ENCODE results near the gene RBM33.

Gene RBM33

DNA sequence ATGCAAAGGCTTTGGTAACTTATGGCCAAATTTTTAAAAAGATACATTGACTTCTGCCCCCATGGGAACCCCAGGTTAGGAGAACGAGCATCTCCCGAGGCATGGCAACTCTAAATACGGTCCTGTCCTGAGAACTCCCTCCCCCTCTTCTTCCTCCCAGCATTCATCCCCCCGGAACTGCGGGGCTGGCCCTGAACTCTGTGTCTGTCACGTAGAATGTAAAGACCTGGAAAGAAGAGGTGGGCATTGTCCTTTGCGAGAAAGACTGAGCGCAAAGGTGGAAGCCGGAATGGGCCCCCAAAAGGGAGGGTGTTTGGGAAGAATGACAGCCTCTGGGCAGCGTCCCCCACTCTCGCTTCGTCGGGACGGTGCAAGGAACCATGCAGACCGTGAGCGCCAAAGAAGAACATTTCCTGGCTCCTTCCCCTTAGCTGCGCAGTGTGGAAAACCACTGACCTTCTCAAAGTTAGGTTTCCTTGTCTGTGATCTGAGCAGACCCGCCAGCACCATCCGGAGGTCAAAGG, 146.8 kb downstream of the RBM33 start:
- WGBS (ENCODE audit: insufficient coverage): 79% methylated on average over 18 of the region's 19 CpGs
- no peak for DNase-seq
- Histone ChIP-seq H3K36me3 (ENCODE audit: control insufficient read depth in 4 of 4, insufficient read depth in 4 of 4, low read length in 3 of 4) (no peaks in the 10 kb centered on the region), H3K9me3 (ENCODE audit: control extremely low read depth in 1 of 5, control insufficient read depth in 4 of 5, insufficient read depth in 2 of 5, low read depth in 1 of 5, low read length in 4 of 5) (no peaks in the 10 kb centered on the region), H3K4me1 (ENCODE audit: control extremely low read depth in 1 of 4, control insufficient read depth in 4 of 4, insufficient read depth in 4 of 4, low read length in 3 of 4) (peaks cover 0 to 10% (median 10%) of the 10 kb centered on the region in 4 experiments), H3K27ac (ENCODE audit: insufficient read depth in 1 of 2, low read depth in 1 of 2, low read length in 2 of 2, poor library complexity in 1 of 2, severe bottlenecking in 2 of 2) (no peak overlapping the region), H3K27me3 (replicated peaks in 2 of 5; ENCODE audit: control insufficient read depth in 4 of 5, insufficient read depth in 5 of 5, low read length in 4 of 5) (peaks cover 0 to 67% (median 16%) of the 10 kb centered on the region in 5 experiments), H3K4me3 (ENCODE audit: control insufficient read depth in 1 of 7, extremely low read depth in 1 of 7, insufficient read depth in 4 of 7, low read depth in 2 of 7, low read length in 6 of 7) (no peak overlapping the region)
- ChIA-PET POLR2A (no interaction called here), CTCF (no interaction called here)

GRCh38 chr7:155791836-155792235, 147.4 kb downstream of the RBM33 start:
- no peak overlapping the region for H3K4me3 ChIP-seq (ENCODE audit: control insufficient read depth in 1 of 7, extremely low read depth in 1 of 7, insufficient read depth in 4 of 7, low read depth in 2 of 7, low read length in 6 of 7)
- no peak overlapping the region for H3K27ac ChIP-seq (ENCODE audit: insufficient read depth in 1 of 2, low read depth in 1 of 2, low read length in 2 of 2, poor library complexity in 1 of 2, severe bottlenecking in 2 of 2)
- H3K4me1 ChIP-seq (ENCODE audit: control extremely low read depth in 1 of 4, control insufficient read depth in 4 of 4, insufficient read depth in 4 of 4, low read length in 3 of 4): peaks cover 0 to 12% (median 10%) of the 10 kb centered on the region in 4 experiments
- no peak for DNase-seq
- no peaks in the 10 kb centered on the region for H3K36me3 ChIP-seq (ENCODE audit: control insufficient read depth in 4 of 4, insufficient read depth in 4 of 4, low read length in 3 of 4)
- H3K9me3 ChIP-seq (ENCODE audit: control extremely low read depth in 1 of 5, control insufficient read depth in 4 of 5, insufficient read depth in 2 of 5, low read depth in 1 of 5, low read length in 4 of 5): no peaks in the 10 kb centered on the region
- peaks cover 0 to 67% (median 17%) of the 10 kb centered on the region in 5 experiments for H3K27me3 ChIP-seq (replicated peaks in 2 of 5; ENCODE audit: control insufficient read depth in 4 of 5, insufficient read depth in 5 of 5, low read length in 4 of 5)
- WGBS (ENCODE audit: insufficient coverage): 92% methylated on average over 2 of the region's 7 CpGs
- POLR2A ChIA-PET: no interaction called here
- CTCF ChIA-PET: no interaction called here

- POLR2A ChIA-PET: no interaction called here
- H3K4me3 ChIP-seq (ENCODE audit: control insufficient read depth in 1 of 7, extremely low read depth in 1 of 7, insufficient read depth in 4 of 7, low read depth in 2 of 7, low read length in 6 of 7): no peak overlapping the region
- CTCF ChIA-PET: no interaction called here
- WGBS (ENCODE audit: insufficient coverage): 91% methylated on average over 9 of the region's 14 CpGs
- no peaks in the 10 kb centered on the region for H3K9me3 ChIP-seq (ENCODE audit: control extremely low read depth in 1 of 5, control insufficient read depth in 4 of 5, insufficient read depth in 2 of 5, low read depth in 1 of 5, low read length in 4 of 5)
- H3K36me3 ChIP-seq (ENCODE audit: control insufficient read depth in 4 of 4, insufficient read depth in 4 of 4, low read length in 3 of 4): no peaks in the 10 kb centered on the region
- peaks cover 0 to 8% (median 5%) of the 10 kb centered on the region in 4 experiments for H3K4me1 ChIP-seq (ENCODE audit: control extremely low read depth in 1 of 4, control insufficient read depth in 4 of 4, insufficient read depth in 4 of 4, low read length in 3 of 4)
- DNase-seq: peak in 1 of 3 donors; percentile 37
- H3K27ac ChIP-seq (ENCODE audit: insufficient read depth in 1 of 2, low read depth in 1 of 2, low read length in 2 of 2, poor library complexity in 1 of 2, severe bottlenecking in 2 of 2): no peak overlapping the region
- peaks cover 0 to 64% (median 16%) of the 10 kb centered on the region in 5 experiments for H3K27me3 ChIP-seq (replicated peaks in 2 of 5; ENCODE audit: control insufficient read depth in 4 of 5, insufficient read depth in 5 of 5, low read length in 4 of 5)
These were observed 148.0 kb downstream of the RBM33 start for GRCh38 chr7:155792315-155792960.

- POLR2A ChIA-PET: no interaction called here
These were observed 148.6 kb downstream of the RBM33 start for GRCh38 chr7:155792999-155793560.

GRCh38 chr7:155793720-155794119, 149.3 kb downstream of the RBM33 start:
- Histone ChIP-seq H3K36me3 (ENCODE audit: control insufficient read depth in 4 of 4, insufficient read depth in 4 of 4, low read length in 3 of 4) (no peaks in the 10 kb centered on the region), H3K9me3 (ENCODE audit: control extremely low read depth in 1 of 5, control insufficient read depth in 4 of 5, insufficient read depth in 2 of 5, low read depth in 1 of 5, low read length in 4 of 5) (no peaks in the 10 kb centered on the region), H3K4me3 (ENCODE audit: control insufficient read depth in 1 of 7, extremely low read depth in 1 of 7, insufficient read depth in 4 of 7, low read depth in 2 of 7, low read length in 6 of 7) (no peak overlapping the region), H3K4me1 (ENCODE audit: control extremely low read depth in 1 of 4, control insufficient read depth in 4 of 4, insufficient read depth in 4 of 4, low read length in 3 of 4) (peaks cover 4 to 14% (median 10%) of the 10 kb centered on the region in 4 experiments), H3K27ac (ENCODE audit: insufficient read depth in 1 of 2, low read depth in 1 of 2, low read length in 2 of 2, poor library complexity in 1 of 2, severe bottlenecking in 2 of 2) (no peak overlapping the region), H3K27me3 (replicated peaks in 2 of 5; ENCODE audit: control insufficient read depth in 4 of 5, insufficient read depth in 5 of 5, low read length in 4 of 5) (peaks cover 0 to 63% (median 14%) of the 10 kb centered on the region in 5 experiments)
- ChIA-PET CTCF (no interaction called here), POLR2A (no interaction called here)
- WGBS (ENCODE audit: insufficient coverage): 88% methylated on average over 4 of the region's 4 CpGs
- DNase-seq: no peak

More at GRCh38 chr7:155792999-155793560, 148.6 kb downstream of the RBM33 start:
- H3K27ac ChIP-seq (ENCODE audit: insufficient read depth in 1 of 2, low read depth in 1 of 2, low read length in 2 of 2, poor library complexity in 1 of 2, severe bottlenecking in 2 of 2): no peak overlapping the region
- WGBS (ENCODE audit: insufficient coverage): 90% methylated on average over 8 of the region's 11 CpGs
- H3K27me3 ChIP-seq (replicated peaks in 2 of 5; ENCODE audit: control insufficient read depth in 4 of 5, insufficient read depth in 5 of 5, low read length in 4 of 5): peaks cover 0 to 64% (median 14%) of the 10 kb centered on the region in 5 experiments
- CTCF ChIA-PET: no interaction called here
- H3K9me3 ChIP-seq (ENCODE audit: control extremely low read depth in 1 of 5, control insufficient read depth in 4 of 5, insufficient read depth in 2 of 5, low read depth in 1 of 5, low read length in 4 of 5): no peaks in the 10 kb centered on the region
- H3K36me3 ChIP-seq (ENCODE audit: control insufficient read depth in 4 of 4, insufficient read depth in 4 of 4, low read length in 3 of 4): no peaks in the 10 kb centered on the region
- DNase-seq: peak in 1 of 3 donors; percentile 17
- H3K4me1 ChIP-seq (ENCODE audit: control extremely low read depth in 1 of 4, control insufficient read depth in 4 of 4, insufficient read depth in 4 of 4, low read length in 3 of 4): peaks cover 0 to 8% (median 4%) of the 10 kb centered on the region in 4 experiments
- H3K4me3 ChIP-seq (ENCODE audit: control insufficient read depth in 1 of 7, extremely low read depth in 1 of 7, insufficient read depth in 4 of 7, low read depth in 2 of 7, low read length in 6 of 7): no peak overlapping the region

DNA sequence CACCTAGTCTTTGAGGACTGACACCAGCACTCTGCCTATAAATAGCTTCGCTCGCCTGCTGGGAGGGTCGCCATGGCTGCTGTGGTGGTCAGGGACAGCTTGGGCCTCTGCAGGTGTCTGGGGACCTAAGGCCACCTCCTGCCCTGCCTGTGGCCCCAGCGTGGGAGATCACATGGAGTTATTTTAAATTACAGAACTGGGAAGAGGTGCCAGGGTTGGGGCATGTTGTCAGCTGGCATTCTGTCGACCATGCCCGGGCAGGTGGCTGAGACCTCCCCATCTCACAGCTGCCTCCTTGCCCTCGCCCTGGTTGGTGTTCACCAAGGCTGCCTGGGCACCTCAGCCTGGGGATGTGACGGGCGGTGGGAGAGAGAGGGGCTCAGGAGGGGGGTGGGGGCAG, 149.7 kb downstream of the RBM33 start:
- ChIA-PET POLR2A (no interaction called here), CTCF (interaction anchor here (1.1 kb wide), 1 partner anchor 18 kb away, joined by 3 read pairs; the partner anchor contains the start of gene SHH)
- Histone ChIP-seq H3K36me3 (ENCODE audit: control insufficient read depth in 4 of 4, insufficient read depth in 4 of 4, low read length in 3 of 4) (no peaks in the 10 kb centered on the region), H3K9me3 (ENCODE audit: control extremely low read depth in 1 of 5, control insufficient read depth in 4 of 5, insufficient read depth in 2 of 5, low read depth in 1 of 5, low read length in 4 of 5) (no peaks in the 10 kb centered on the region), H3K27me3 (replicated peaks in 2 of 5; ENCODE audit: control insufficient read depth in 4 of 5, insufficient read depth in 5 of 5, low read length in 4 of 5) (peaks cover 0 to 63% (median 12%) of the 10 kb centered on the region in 5 experiments), H3K4me3 (ENCODE audit: control insufficient read depth in 1 of 7, extremely low read depth in 1 of 7, insufficient read depth in 4 of 7, low read depth in 2 of 7, low read length in 6 of 7) (no peak overlapping the region), H3K4me1 (ENCODE audit: control extremely low read depth in 1 of 4, control insufficient read depth in 4 of 4, insufficient read depth in 4 of 4, low read length in 3 of 4) (peaks cover 4 to 19% (median 15%) of the 10 kb centered on the region in 4 experiments), H3K27ac (ENCODE audit: insufficient read depth in 1 of 2, low read depth in 1 of 2, low read length in 2 of 2, poor library complexity in 1 of 2, severe bottlenecking in 2 of 2) (no peak overlapping the region)
- WGBS (ENCODE audit: insufficient coverage): 90% methylated on average over 8 of the region's 9 CpGs
- DNase-seq: no peak

DNA sequence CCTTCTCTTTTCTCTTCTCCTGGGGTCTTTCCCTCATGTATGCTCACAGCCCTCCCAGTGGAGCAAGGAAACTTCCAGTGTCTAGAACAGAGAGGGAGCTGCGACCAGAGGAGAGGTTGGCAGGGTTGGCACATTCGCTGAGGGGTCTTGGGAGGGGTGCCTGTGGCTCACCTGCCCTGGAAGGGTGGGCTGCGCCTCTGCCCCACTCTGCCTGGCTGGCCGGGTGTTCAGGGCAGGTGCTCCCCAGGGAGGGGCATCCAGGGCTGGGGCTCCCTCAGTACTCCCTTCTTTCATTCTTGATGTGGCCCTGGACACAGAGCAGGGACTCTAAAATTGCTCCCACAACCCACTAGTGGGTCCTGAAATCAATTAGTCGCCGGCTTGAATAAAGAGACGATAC, 150.9 kb downstream of the RBM33 start:
- Histone ChIP-seq H3K27me3 (replicated peaks in 2 of 5; ENCODE audit: control insufficient read depth in 4 of 5, insufficient read depth in 5 of 5, low read length in 4 of 5) (peaks cover 0 to 65% (median 12%) of the 10 kb centered on the region in 5 experiments), H3K27ac (ENCODE audit: insufficient read depth in 1 of 2, low read depth in 1 of 2, low read length in 2 of 2, poor library complexity in 1 of 2, severe bottlenecking in 2 of 2) (no peak overlapping the region), H3K4me3 (ENCODE audit: control insufficient read depth in 1 of 7, extremely low read depth in 1 of 7, insufficient read depth in 4 of 7, low read depth in 2 of 7, low read length in 6 of 7) (no peak overlapping the region), H3K4me1 (ENCODE audit: control extremely low read depth in 1 of 4, control insufficient read depth in 4 of 4, insufficient read depth in 4 of 4, low read length in 3 of 4) (peaks cover 4 to 21% (median 19%) of the 10 kb centered on the region in 4 experiments), H3K9me3 (ENCODE audit: control extremely low read depth in 1 of 5, control insufficient read depth in 4 of 5, insufficient read depth in 2 of 5, low read depth in 1 of 5, low read length in 4 of 5) (no peaks in the 10 kb centered on the region), H3K36me3 (ENCODE audit: control insufficient read depth in 4 of 4, insufficient read depth in 4 of 4, low read length in 3 of 4) (no peaks in the 10 kb centered on the region)
- 91% methylated on average over 5 of the region's 7 CpGs for WGBS (ENCODE audit: insufficient coverage)
- no peak for DNase-seq
- ChIA-PET POLR2A (no interaction called here), CTCF (interaction anchor here (1.1 to 4.6 kb wide), 2 partner anchors 17 to 677 kb away, joined by 3 to 15 read pairs; partner anchors contain the start of gene SHH)

Measured in common myeloid progenitor, CD34-positive (primary cell).